Neural cell (in vitro differentiated cells): ENCODE measurements around the gene ADM. TPM values are rescaled to one million over a fixed set of nuclear protein-coding genes. Genes with fewer than 3 reads are reported as not detected.

Experiments
- H2AFZ ChIP-seq: fragments of 200-600, 300-800 bp; sonication (generic), shearing (Covaris generic); 2 replicates; pipeline ENCODE4 v1.6.0; 2014; ENCODE audit warnings: low read depth, mild to moderate bottlenecking, antibody characterized with exemption, low read length, moderate library complexity
- H3F3A ChIP-seq: fragments of 200-600 bp; shearing (Covaris generic); 2 replicates; pipeline ENCODE4 v1.6.1; 2016; ENCODE audit warnings: mild to moderate bottlenecking, moderate library complexity, mixed read lengths, antibody characterized with exemption, low read length; ENCODE audit not compliant: insufficient read depth, poor library complexity, severe bottlenecking
- H3K27ac ChIP-seq: fragments of 200-600, 300-800 bp; sonication (generic), shearing (Covaris generic); 2 replicates; pipeline ENCODE4 v1.5.1; 2014; ENCODE audit warnings: mild to moderate bottlenecking, low read length, moderate library complexity
- H3K27me3 ChIP-seq: fragments of 300-800, 200-600 bp; sonication (generic), shearing (Covaris generic); 2 replicates; pipeline ENCODE4 v1.6.0; 2014; ENCODE audit warnings: mild to moderate bottlenecking, low read depth, low read length, moderate library complexity; ENCODE audit not compliant: insufficient read depth
- H3K36me3 ChIP-seq: fragments of 300-800, 200-600 bp; sonication (generic), shearing (Covaris generic); 2 replicates; pipeline ENCODE4 v1.5.1; 2014; ENCODE audit warnings: mild to moderate bottlenecking, antibody characterized with exemption, low read length, moderate library complexity; ENCODE audit not compliant: insufficient read depth
- H3K4me2 ChIP-seq: fragments of 300-800, 200-600 bp; sonication (generic), shearing (Covaris generic); 2 replicates; pipeline ENCODE4 v1.6.0; 2014; ENCODE audit warnings: mild to moderate bottlenecking, low read length
- H3K4me3 ChIP-seq: fragments of 300-800, 200-600 bp; sonication (generic), shearing (Covaris generic); 2 replicates; pipeline ENCODE4 v1.5.1; 2014; ENCODE audit warnings: mild to moderate bottlenecking, low read length, moderate library complexity
- H3K79me2 ChIP-seq: fragments of 200-600 bp; shearing (Covaris generic); replicated peaks from 2 replicates; pipeline ENCODE4 v1.6.0; 2014; ENCODE audit warnings: mild to moderate bottlenecking, low read length, moderate library complexity; ENCODE audit not compliant: insufficient read depth
- H3K9ac ChIP-seq: fragments of 300-800, 200-600 bp; sonication (generic), shearing (Covaris generic); 2 replicates; pipeline ENCODE4 v1.6.1; 2016; ENCODE audit warnings: mild to moderate bottlenecking, low read length, mixed read lengths
- H3K9me2 ChIP-seq: fragments of 200-600 bp; shearing (Covaris generic); 2 replicates; pipeline ENCODE4 v1.6.1; 2016; ENCODE audit warnings: mild to moderate bottlenecking, low read length, mixed read lengths; ENCODE audit not compliant: insufficient read depth
- H3K9me3 ChIP-seq: fragments of 200-600, 300-800 bp; sonication (generic), shearing (Covaris generic); 2 replicates; pipeline ENCODE4 v1.6.1; 2016; ENCODE audit warnings: mild to moderate bottlenecking, mixed run types, low read length, moderate library complexity, mixed read lengths
- H4K20me1 ChIP-seq: fragments of 200-600 bp; shearing (Covaris generic); 2 replicates; pipeline ENCODE4 v1.6.1; 2016; ENCODE audit warnings: mild to moderate bottlenecking, mixed run types; ENCODE audit not compliant: insufficient read depth
- CTCF ChIP-seq: fragments of 450-650 bp; IDR thresholded peaks from 2 replicates; pipeline ENCODE4 v1.5.1; 2014; ENCODE audit warnings: antibody characterized with exemption, mild to moderate bottlenecking, moderate library complexity; ENCODE audit not compliant: poor library complexity, severe bottlenecking
- EP300 ChIP-seq: fragments of 450-650 bp; conservative IDR thresholded peaks from 2 replicates; pipeline ENCODE4 v1.6.1; 2014; ENCODE audit warnings: antibody characterized with exemption, mild to moderate bottlenecking, moderate library complexity; ENCODE audit not compliant: poor library complexity, severe bottlenecking
- EZH2 ChIP-seq: fragments of 200-600, 300-800 bp; shearing (Covaris generic), sonication (generic); IDR thresholded peaks from 2 replicates; pipeline ENCODE4 v1.6.1; 2014; ENCODE audit warnings: antibody characterized with exemption, low read length, borderline replicate concordance, mild to moderate bottlenecking; ENCODE audit not compliant: insufficient read depth, poor library complexity, severe bottlenecking
- MXI1 ChIP-seq: fragments of 450-650 bp; conservative IDR thresholded peaks from 2 replicates; pipeline ENCODE4 v1.6.1; 2014; ENCODE audit warnings: antibody characterized with exemption, mild to moderate bottlenecking; ENCODE audit not compliant: poor library complexity, severe bottlenecking
- POLR2AphosphoS5 ChIP-seq: IDR thresholded peaks from 2 replicates; pipeline ENCODE4 v1.6.1; 2012
- RAD21 ChIP-seq: fragments of 450-650 bp; conservative IDR thresholded peaks from 2 replicates; pipeline ENCODE4 v1.6.1; 2014; ENCODE audit warnings: antibody characterized with exemption, mild to moderate bottlenecking, moderate library complexity
- REST ChIP-seq: IDR thresholded peaks from 2 replicates; pipeline ENCODE4 v1.6.1; 2012; ENCODE audit warnings: borderline replicate concordance
- SMC3 ChIP-seq: fragments of 450-650 bp; conservative IDR thresholded peaks from 2 replicates; pipeline ENCODE4 v1.6.1; 2014; ENCODE audit warnings: antibody characterized with exemption, mild to moderate bottlenecking, moderate library complexity; ENCODE audit not compliant: poor library complexity
- TAF1 ChIP-seq: IDR thresholded peaks from 2 replicates; pipeline ENCODE4 v1.6.1; 2012; ENCODE audit warnings: low read depth
- polyA plus RNA-seq: library from polyadenylated mRNA; depleted of rRNA; stranded (reverse); fragments of >200 nt; gene quantifications from 2 replicates; pipeline ENCODE4 v1.2.3, GENCODE V29; 2014

The ADM gene
- polyA plus RNA-seq, 1 donor from 2014 or later, result 1.6 TPM

GRCh38 chr11:10329935-10330334, 25.1 kb downstream of the ADM start:
- no peak overlapping the region for H3K9ac ChIP-seq
- H4K20me1 ChIP-seq, result no peaks in the 10 kb centered on the region
- H3K4me2 ChIP-seq, result no peak overlapping the region
- no peaks in the 10 kb centered on the region for H3F3A ChIP-seq
- no peak overlapping the region for H2AFZ ChIP-seq
- H3K36me3 ChIP-seq, result no peaks in the 10 kb centered on the region
- no peaks in the 10 kb centered on the region for H3K79me2 ChIP-seq
- H3K4me3 ChIP-seq, result no peak overlapping the region
- H3K9me3 ChIP-seq, result no peaks in the 10 kb centered on the region
- no peak for TF ChIP-seq TAF1
- TF ChIP-seq REST, result no peak
- TF ChIP-seq EP300, result no peak
- no peak for TF ChIP-seq MXI1
- TF ChIP-seq SMC3, result no peak
- no peak for TF ChIP-seq EZH2
- TF ChIP-seq RAD21, result no peak
- no peak for TF ChIP-seq POLR2AphosphoS5
- no peak for TF ChIP-seq CTCF
- H3K27ac ChIP-seq, result no peak overlapping the region
- no peaks in the 10 kb centered on the region for H3K9me2 ChIP-seq
- H3K27me3 ChIP-seq, result no peaks in the 10 kb centered on the region

GRCh38 chr11:10331548-10332289, 26.8 kb downstream of the ADM start:
- no peaks in the 10 kb centered on the region for H4K20me1 ChIP-seq
- H3K4me2 ChIP-seq, result no peak overlapping the region
- TF ChIP-seq SMC3 (no peak), CTCF (no peak), RAD21 (no peak), EZH2 (no peak), REST (no peak), MXI1 (no peak), EP300 (no peak), TAF1 (no peak), POLR2AphosphoS5 (no peak)
- H3K4me3 ChIP-seq, result no peak overlapping the region
- no peaks in the 10 kb centered on the region for H3K36me3 ChIP-seq
- H3K27ac ChIP-seq, result no peak overlapping the region
- no peaks in the 10 kb centered on the region for H3K79me2 ChIP-seq
- no peak overlapping the region for H2AFZ ChIP-seq
- no peaks in the 10 kb centered on the region for H3F3A ChIP-seq
- H3K9ac ChIP-seq, result no peak overlapping the region
- H3K9me3 ChIP-seq, result no peaks in the 10 kb centered on the region
- no peaks in the 10 kb centered on the region for H3K9me2 ChIP-seq
- no peaks in the 10 kb centered on the region for H3K27me3 ChIP-seq
